Measurements from ENCODE around the gene PBX3.

PBX3 gene

DNA sequence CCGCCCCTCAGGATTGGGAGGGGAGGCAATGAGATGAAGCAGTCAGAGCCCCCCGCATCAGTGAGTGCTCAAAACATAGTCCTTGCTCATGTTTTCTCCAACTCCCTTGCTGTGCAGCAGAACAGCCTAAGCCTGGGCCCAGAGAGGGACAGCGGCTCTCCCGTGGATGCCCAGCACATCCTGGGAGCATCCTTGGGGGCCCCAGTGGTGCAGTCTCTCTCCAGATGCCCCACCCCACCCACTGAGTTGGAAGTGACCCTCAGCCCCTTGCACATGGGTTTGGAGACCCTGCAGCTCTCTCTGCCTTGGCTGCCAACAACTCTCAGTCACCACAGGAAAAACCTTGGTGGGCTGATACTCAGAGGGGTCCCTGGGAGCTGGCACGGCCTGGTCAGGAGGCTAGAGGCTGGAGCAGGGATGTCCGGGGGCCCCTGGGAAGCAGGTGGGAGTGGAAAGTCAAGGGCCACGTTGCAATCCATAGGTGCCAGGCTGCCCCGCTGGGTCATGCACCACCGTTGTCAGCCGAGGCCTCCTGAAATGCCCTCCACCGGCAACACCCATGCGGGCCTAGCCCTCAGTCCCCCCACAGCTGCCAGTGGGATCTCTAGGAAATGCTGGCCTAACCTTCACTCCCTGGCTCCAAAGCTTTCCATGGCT lies 242.5 kb downstream of the PBX3 start:
- H3K4me3 ChIP-seq (ENCODE audit: control insufficient read depth, low read depth, low read length) = no peak overlapping the region
- no peak for DNase-seq (ENCODE audit: low read depth)
- TF ChIP-seq, protein P1, sequence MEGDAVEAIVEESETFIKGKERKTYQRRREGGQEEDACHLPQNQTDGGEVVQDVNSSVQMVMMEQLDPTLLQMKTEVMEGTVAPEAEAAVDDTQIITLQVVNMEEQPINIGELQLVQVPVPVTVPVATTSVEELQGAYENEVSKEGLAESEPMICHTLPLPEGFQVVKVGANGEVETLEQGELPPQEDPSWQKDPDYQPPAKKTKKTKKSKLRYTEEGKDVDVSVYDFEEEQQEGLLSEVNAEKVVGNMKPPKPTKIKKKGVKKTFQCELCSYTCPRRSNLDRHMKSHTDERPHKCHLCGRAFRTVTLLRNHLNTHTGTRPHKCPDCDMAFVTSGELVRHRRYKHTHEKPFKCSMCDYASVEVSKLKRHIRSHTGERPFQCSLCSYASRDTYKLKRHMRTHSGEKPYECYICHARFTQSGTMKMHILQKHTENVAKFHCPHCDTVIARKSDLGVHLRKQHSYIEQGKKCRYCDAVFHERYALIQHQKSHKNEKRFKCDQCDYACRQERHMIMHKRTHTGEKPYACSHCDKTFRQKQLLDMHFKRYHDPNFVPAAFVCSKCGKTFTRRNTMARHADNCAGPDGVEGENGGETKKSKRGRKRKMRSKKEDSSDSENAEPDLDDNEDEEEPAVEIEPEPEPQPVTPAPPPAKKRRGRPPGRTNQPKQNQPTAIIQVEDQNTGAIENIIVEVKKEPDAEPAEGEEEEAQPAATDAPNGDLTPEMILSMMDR (conservative IDR thresholded peaks at IDR 0.05; ENCODE audit: control insufficient read depth, insufficient read depth, low read depth, low read length) = no peak

DNA sequence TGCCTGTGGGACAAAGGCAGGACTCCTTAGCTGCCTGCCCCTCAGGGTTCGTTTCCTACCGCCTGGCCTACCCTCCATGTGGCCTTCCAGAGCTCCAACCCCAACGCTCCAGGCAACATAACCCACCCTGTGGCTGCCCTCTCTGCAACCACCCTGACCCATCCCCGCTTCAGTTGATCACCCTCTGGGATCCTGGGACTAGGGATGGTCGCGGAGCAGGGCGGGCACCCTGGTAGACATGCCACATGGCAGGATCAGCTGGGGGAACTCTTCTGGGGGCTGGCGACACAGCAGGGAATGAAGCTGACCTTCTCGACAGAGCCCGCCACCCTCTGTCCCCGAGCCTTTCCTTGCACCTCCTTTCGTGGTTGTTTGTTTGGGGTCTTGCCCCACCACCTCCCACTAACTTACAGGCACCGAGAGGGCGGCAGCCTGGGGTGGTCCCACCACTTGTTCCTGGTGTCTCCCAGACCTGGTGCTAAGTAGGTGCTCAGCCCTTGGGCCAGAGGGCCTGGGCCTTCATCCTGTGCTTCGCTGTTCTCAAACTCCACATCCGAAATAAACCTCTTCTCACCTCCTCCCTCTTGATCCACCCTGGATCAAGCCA lies 243.1 kb downstream of the PBX3 start:
- no peak for DNase-seq (ENCODE audit: low read depth)
- TF ChIP-seq, protein P1 (conservative IDR thresholded peaks at IDR 0.05; ENCODE audit: control insufficient read depth, insufficient read depth, low read depth, low read length) = no peak
- H3K4me3 ChIP-seq (ENCODE audit: control insufficient read depth, low read depth, low read length) = no peak overlapping the region

DNA sequence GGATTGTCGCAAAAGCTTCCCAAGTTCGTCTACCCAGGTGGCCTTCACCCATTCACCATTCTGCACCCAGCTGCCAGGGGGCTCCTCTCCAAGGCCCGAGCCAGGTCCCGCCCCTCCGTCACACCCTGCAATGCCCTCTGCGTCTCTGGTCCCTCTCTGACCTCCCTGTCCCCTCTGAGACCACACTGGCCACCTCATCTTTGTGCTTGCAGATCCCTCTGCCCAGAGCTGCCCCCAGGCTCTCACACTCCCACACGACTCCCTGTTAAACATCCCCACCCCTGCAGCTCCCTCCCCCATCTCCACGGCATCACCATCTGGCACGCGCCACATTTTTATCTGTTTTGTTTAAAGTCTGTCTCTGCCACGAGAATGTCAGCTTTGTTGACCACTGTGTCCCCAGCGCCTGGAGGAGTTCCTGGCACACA lies 243.6 kb downstream of the PBX3 start:
- no peak overlapping the region for H3K4me3 ChIP-seq (ENCODE audit: control insufficient read depth, low read depth, low read length)
- DNase-seq (ENCODE audit: low read depth) = no peak
- TF ChIP-seq, protein P1 (conservative IDR thresholded peaks at IDR 0.05; ENCODE audit: control insufficient read depth, insufficient read depth, low read depth, low read length) = no peak

DNA sequence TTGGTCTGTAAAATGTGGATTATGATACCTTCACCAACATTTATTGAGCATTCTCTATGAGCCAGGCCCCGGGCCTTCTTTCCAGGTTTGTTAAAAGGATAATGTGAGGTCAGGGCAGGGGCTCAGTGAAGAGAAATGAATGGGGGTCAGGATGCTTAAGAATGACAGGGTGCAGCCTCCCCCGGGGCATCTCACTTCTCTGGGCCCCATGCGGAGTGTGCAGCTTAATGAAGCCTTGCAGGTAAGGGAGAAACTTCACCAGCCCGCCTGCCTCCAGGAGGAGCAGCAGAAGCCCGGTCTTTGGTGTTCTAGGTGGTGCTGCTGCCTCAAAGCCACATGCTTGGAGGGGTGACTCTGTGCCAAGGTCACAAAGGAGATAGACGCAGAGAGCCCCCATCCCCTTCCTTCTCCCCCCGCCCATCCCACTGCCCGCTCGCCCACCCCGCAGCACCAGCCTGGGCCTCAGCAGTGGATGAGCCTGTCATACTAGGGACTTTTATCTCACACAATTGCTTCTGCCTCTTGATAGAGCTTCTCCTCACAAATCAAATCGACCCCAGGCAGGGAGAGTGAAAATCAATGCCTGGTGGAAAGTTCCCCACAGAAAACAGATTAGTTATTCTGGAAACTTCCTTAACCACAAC lies 244.8 kb downstream of the PBX3 start:
- no peak overlapping the region for H3K4me3 ChIP-seq (ENCODE audit: control insufficient read depth, low read depth, low read length)
- TF ChIP-seq, protein P1 (conservative IDR thresholded peaks at IDR 0.05; ENCODE audit: control insufficient read depth, insufficient read depth, low read depth, low read length) = no peak
- DNase-seq (ENCODE audit: low read depth) = no peak

DNA sequence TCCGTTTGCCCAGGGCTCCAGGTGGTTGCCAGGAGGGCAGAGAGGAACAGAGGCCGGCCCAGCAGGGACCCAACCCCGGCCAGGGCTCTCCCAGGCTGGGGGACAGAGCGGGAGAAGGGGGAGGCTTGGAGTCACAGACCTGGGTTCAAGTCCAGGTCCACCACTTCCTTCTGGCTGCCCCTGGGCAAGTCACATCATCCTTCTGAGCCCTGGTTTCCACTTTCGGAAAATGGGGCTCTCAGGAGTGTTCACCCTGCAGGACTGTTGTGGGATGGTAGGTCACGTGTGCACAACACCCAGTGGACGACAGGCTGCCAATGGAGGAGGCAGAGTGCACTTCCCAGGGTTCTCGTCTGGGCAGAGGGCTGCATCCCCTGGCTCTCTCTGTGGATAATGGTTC lies 245.4 kb downstream of the PBX3 start:
- TF ChIP-seq, protein P1 (conservative IDR thresholded peaks at IDR 0.05; ENCODE audit: control insufficient read depth, insufficient read depth, low read depth, low read length) = no peak
- H3K4me3 ChIP-seq (ENCODE audit: control insufficient read depth, low read depth, low read length) = no peak overlapping the region
- DNase-seq (ENCODE audit: low read depth) = no peak

DNA sequence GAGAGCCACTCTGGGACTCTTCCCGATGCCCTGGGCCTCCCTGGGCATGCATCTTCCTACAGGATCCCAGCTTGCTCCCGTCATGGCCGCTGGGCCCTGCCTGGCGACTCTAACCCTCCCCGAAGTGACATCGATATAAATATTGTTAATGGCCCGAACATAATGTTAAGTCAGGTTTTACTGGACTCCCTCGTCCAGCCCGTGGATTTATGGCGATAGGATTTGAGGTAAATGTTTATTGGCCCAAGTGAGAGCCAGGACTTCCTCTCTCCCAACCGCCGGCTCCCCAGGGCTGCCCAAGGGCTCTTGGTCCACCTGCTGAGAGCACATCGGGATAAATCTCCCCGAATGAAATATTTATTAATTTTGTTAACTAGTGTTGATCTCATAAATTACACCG lies 246.3 kb downstream of the PBX3 start:
- TF ChIP-seq, protein P1 (conservative IDR thresholded peaks at IDR 0.05; ENCODE audit: control insufficient read depth, insufficient read depth, low read depth, low read length) = no peak
- no peak overlapping the region for H3K4me3 ChIP-seq (ENCODE audit: control insufficient read depth, low read depth, low read length)
- DNase-seq (ENCODE audit: low read depth) = no peak

Data from fibroblast of mammary gland (primary cell).